Measurements from ENCODE around the gene TEX51.

TEX51 gene

GRCh38 chr2:126879348-126880298, 19.1 kb upstream of the TEX51 start:
- DNase-seq (ENCODE audit: low read depth) = no peak

- DNase-seq (ENCODE audit: low read depth) = no peak
Observed at GRCh38 chr2:126880324-126880723, 18.4 kb upstream of the TEX51 start.

GRCh38 chr2:126880817-126881216, 17.9 kb upstream of the TEX51 start:
- DNase-seq (ENCODE audit: low read depth) = no peak

- no peak for DNase-seq (ENCODE audit: low read depth)
Observed at GRCh38 chr2:126881591-126881990, 17.1 kb upstream of the TEX51 start.

- DNase-seq (ENCODE audit: low read depth) = no peak
Observed at GRCh38 chr2:126882181-126882580, 16.5 kb upstream of the TEX51 start.

- no peak for DNase-seq (ENCODE audit: low read depth)
Observed at GRCh38 chr2:126882736-126883665, 15.7 kb upstream of the TEX51 start.

- DNase-seq (ENCODE audit: low read depth) = no peak
Observed at GRCh38 chr2:126883666-126884040, 15.0 kb upstream of the TEX51 start.

GRCh38 chr2:126884861-126885750, 13.6 kb upstream of the TEX51 start:
- no peak for DNase-seq (ENCODE audit: low read depth)

GRCh38 chr2:126885751-126886210, 12.9 kb upstream of the TEX51 start:
- peak; percentile 46 for DNase-seq (ENCODE audit: low read depth)

GRCh38 chr2:126886211-126886915, 12.3 kb upstream of the TEX51 start:
- DNase-seq (ENCODE audit: low read depth) = peak; percentile 27

- no peak for DNase-seq (ENCODE audit: low read depth)
Observed at GRCh38 chr2:126886916-126887280, 11.8 kb upstream of the TEX51 start.

- no peak for DNase-seq (ENCODE audit: low read depth)
Observed at GRCh38 chr2:126887506-126887905, 11.2 kb upstream of the TEX51 start.

- DNase-seq (ENCODE audit: low read depth) = no peak
Observed at GRCh38 chr2:126888046-126888445, 10.6 kb upstream of the TEX51 start.

- DNase-seq (ENCODE audit: low read depth) = no peak
Observed at GRCh38 chr2:126889071-126889470, 9.6 kb upstream of the TEX51 start.

GRCh38 chr2:126889496-126890135, 9.1 kb upstream of the TEX51 start:
- no peak for DNase-seq (ENCODE audit: low read depth)

- no peak for DNase-seq (ENCODE audit: low read depth)
Observed at GRCh38 chr2:126890136-126890510, 8.6 kb upstream of the TEX51 start.

GRCh38 chr2:126890551-126891450, 7.9 kb upstream of the TEX51 start:
- no peak for DNase-seq (ENCODE audit: low read depth)

GRCh38 chr2:126891681-126892500, 6.8 kb upstream of the TEX51 start:
- no peak for DNase-seq (ENCODE audit: low read depth)

- DNase-seq (ENCODE audit: low read depth) = no peak
Observed at GRCh38 chr2:126893153-126893552, 5.5 kb upstream of the TEX51 start.
